Mucosa of descending colon (tissue), 3 donors: ENCODE measurements around the gene MIF4GD. TPM values are rescaled to one million over a fixed set of nuclear protein-coding genes. Genes with fewer than 3 reads are reported as not detected.

Source experiments
- ATAC-seq: fragments of 200-7000 bp; cut with Tn5 transposase; one replicate; pipeline ENCODE4 v1.9.1; 2020; ENCODE audit warnings: mild to moderate bottlenecking, moderate library complexity
- DNase-seq, 3 donors: peaks; one replicate each; pipeline ENCODE4 v3.0.0-alpha.2; 2020
- H3K36me3 ChIP-seq: fragments of 200-600 bp; one replicate; pipeline ENCODE4 v1.8.0; 2021; ENCODE audit warnings: low read depth, mild to moderate bottlenecking
- H3K4me1 ChIP-seq: fragments of 200-600 bp; one replicate; pipeline ENCODE4 v1.8.0; 2021; ENCODE audit warnings: low read depth, mild to moderate bottlenecking
- H3K4me3 ChIP-seq: fragments of 200-600 bp; one replicate; pipeline ENCODE4 v1.8.0; 2021; ENCODE audit warnings: mild to moderate bottlenecking
- H3K9me3 ChIP-seq: fragments of 200-600 bp; one replicate; pipeline ENCODE4 v1.8.0; 2021; ENCODE audit warnings: mild to moderate bottlenecking
- CTCF ChIP-seq: fragments of 200-600 bp; IDR thresholded peaks from one replicate; pipeline ENCODE4 v1.8.0; 2022; ENCODE audit warnings: antibody characterized with exemption, mild to moderate bottlenecking
- intact Hi-C, 2 donors: fragments of 100-400 bp; cut with DNase I in 1 of 2; cut with micrococcal nuclease in 1 of 2; formaldehyde crosslinking; loops; one replicate each; pipeline versions ENCODE4 v1.11.0 to v1.11.1; 2022; cut with DNase I, micrococcal nuclease
- total RNA-seq, 3 donors: library from RNA; stranded (reverse); fragmentation: NEBNext Ultra II Directional in 2 of 3; extraction: Animal tissue kit (Norgen Biotek cat#: 25700) in 2 of 3; gene quantifications; one replicate each; pipeline versions ENCODE4 v1.2.1 to v1.2.4, GENCODE V29; 2021 to 2023
- donor health status: DM: no; HTN: no; CAD: no; lungs with moderate emphysema.
- donor health status: DM: no; HTN: no; CAD: no.
- donor health status: DM: no; HTN: yes; CAD: no.

Gene MIF4GD
- total RNA-seq, 3 donors from 2014 or later = 17.3 to 21.4 (median 19.1) TPM

DNA sequence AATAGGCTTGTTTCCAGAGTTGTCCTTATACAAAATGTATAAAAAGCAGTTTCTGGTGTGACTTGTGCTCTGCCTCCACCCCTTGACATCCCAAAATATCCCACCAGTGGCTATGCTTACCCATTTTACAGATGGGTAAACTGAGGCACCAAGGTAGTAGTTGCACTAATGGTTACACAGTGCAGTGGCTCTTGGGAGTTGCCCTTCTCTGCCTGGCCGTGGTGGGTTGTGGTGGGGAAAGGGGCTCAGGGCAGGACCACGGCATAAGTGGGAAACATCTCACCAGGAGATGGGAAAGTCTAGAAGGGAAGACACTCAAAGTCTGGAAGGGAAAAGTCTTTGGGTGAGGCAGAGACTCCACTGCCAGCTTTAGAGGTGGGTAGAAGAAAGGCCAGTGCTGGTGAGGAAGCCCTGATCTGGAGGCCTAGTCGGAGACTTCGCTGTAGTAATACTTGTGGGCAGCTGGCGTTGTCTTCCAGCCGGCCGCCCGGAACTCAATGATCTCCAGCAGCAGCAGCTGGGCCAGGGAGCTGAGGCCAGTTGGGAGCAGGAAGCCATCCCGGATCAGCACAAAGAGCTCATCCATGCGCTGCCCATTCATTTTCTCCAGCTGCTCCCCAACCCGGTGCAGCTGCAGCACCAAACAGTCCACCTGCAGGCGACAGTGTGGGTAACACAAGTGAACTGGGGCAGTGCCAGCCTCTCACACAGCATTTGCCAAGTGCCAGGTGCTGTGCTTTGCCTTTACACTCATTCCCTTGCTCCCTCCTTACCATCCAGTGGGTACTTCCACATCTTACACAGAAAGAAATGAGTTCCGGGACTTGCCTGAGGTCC lies 4.5 kb downstream of the MIF4GD start:
- no peak overlapping the region for H3K4me3 ChIP-seq
- TF ChIP-seq CTCF = no peak
- H3K36me3 ChIP-seq = peaks cover 8% of the 10 kb centered on the region
- peaks cover 20% of the 10 kb centered on the region for H3K4me1 ChIP-seq
- DNase-seq (no peak), ATAC-seq (no peak)
- no peaks in the 10 kb centered on the region for H3K9me3 ChIP-seq
- intact Hi-C loops = no loop called here

- Histone ChIP-seq H3K4me3 (no peak overlapping the region), H3K4me1 (peaks cover 20% of the 10 kb centered on the region), H3K36me3 (peaks cover 8% of the 10 kb centered on the region), H3K9me3 (no peaks in the 10 kb centered on the region)
- intact Hi-C loops = no loop called here
- ATAC-seq (no peak), DNase-seq (no peak)
- no peak for TF ChIP-seq CTCF
These were observed 5.3 kb downstream of the MIF4GD start for GRCh38 chr17:75265614-75266315.

GRCh38 chr17:75263055-75263454 lies 8.0 kb downstream of the MIF4GD start:
- H3K9me3 ChIP-seq = no peaks in the 10 kb centered on the region
- intact Hi-C loops = no loop called here
- peaks cover 8% of the 10 kb centered on the region for H3K36me3 ChIP-seq
- no peak for TF ChIP-seq CTCF
- peaks cover 24% of the 10 kb centered on the region for H3K4me1 ChIP-seq
- H3K4me3 ChIP-seq = no peak overlapping the region
- DNase-seq (no peak), ATAC-seq (no peak)

DNA sequence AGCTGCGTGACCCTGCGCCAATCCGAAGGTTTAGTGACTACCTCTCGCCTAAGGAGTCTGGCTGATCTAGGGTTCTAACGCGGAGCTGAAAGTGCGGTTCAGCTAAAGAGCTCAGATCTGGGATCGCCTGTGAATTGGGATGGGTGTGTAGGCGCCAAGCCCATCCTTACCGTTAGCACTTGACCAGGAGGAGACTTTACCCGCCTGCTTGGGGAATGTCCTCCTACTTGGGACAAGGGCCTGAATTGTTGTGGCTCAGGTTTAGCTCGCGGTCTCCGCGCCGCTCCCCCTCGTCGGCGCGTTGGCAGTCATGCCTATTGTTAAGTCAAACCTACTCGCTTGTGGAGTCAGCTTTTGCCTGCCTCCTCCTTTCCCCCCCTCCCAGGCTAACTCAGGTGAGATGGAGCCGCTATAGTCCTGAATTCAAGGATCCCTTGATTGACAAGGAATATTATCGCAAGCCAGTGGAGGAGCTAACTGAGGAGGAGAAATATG lies 8.9 kb downstream of the MIF4GD start:
- H3K4me3 ChIP-seq = peak overlapping the region; percentile 91
- intact Hi-C loops = no loop called here
- TF ChIP-seq CTCF = no peak
- no peaks in the 10 kb centered on the region for H3K9me3 ChIP-seq
- ATAC-seq = peak; percentile 27
- H3K36me3 ChIP-seq = peaks cover 8% of the 10 kb centered on the region
- DNase-seq = no peak
- peaks cover 20% of the 10 kb centered on the region for H3K4me1 ChIP-seq

DNA sequence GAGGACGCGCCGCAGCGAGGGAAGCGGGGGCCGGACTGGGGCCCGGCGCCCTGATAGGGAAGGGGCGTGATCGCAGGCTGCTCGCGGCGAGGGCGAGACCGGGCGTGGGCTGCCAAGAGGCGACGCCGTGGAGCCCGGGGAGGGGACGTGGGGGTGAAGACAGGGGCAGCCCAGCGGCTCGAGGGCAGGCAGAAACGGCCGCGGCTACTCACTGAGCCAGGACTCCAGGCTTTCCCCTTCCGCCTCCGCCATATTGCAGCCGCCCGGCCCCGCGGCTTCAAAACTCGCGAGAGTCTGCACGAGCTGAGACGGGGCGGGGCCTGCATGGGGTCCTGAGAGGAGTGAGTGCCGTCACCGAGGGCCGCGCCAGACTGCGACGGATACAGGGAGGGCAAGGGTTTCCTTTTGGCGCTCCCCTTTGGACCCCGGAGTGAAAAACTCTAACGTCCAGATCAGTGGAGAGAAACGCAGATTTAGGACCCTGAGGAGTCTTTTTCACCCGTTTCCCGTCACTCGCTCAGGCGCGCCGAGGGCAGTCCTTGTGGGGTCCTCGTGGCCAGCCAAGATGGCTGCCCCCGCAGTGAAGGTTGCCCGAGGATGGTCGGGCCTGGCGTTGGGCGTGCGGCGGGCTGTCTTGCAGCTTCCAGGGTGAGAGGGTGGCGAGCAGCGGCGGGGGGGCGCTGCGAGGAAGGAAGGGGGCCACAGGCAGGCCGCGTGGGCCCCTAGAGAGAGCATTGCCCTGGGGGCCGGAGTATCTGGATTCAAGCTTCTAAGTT lies 9.5 kb downstream of the MIF4GD start, which contains the start of the genes GGA3 and MRPS7:
GGA3 (minus strand) TSS at position 271 of the 776 bp plus-strand sequence; CDS start at position 252, 19 bp downstream.
MRPS7 (plus strand) TSS at position 544 of the 776 bp plus-strand sequence; CDS start at position 566, 22 bp downstream.
- Histone ChIP-seq H3K4me3 (peak within 1 kb of the TSS; percentile 91), H3K4me1 (peaks cover 16% of the 10 kb centered on the region), H3K9me3 (no peaks in the 10 kb centered on the region), H3K36me3 (peaks cover 2% of the 10 kb centered on the region)
- DNase-seq = peak; percentile 97
- intact Hi-C loops = no loop called here
- ATAC-seq = peak; percentile 98
- no peak for TF ChIP-seq CTCF
